GM12801 (cell line): ENCODE data around the gene TAS1R1.

Source experiments
- TF ChIP-seq, protein P1 (sequence below): IDR thresholded peaks from one replicate; pipeline ENCODE4 v1.5.1; 2011; ENCODE audit warnings: control low read depth; ENCODE audit not compliant: insufficient read length; ENCODE audit errors: extremely low read depth

The TAS1R1 gene

DNA sequence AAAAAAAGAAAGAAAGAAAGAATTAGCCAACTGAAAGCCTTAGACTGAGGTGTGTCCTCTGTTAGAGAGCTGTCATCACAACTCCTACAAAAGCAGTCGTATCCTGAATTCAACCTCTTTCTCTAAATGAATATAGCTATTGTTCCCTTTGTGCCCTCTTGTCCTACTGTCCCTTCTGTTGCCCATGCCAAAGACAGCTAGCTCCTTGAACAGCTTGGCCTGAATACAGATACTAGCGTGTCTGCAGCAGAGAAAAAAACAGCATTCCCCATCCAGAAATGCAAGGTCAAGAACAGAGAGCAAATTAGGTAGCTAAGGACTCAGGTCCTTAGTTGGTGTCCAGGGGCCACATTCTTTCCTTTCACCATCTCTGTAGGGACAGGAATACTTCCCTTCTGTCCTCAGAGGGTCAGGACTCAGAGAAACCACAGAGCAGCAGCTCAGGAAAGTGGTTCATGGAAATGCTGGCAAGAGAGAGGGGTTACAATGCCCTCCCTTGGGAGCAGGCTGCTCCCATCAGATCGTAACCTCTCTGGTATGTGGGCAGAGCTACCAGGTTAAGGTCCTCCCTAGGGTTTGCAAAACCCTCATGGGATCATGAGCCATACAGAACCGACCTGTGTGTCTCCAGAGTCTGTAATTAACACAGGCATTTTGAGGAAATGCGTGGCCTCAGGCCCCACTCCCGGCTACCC, 22.9 kb downstream of the TAS1R1 start:
- TF ChIP-seq, protein P1, sequence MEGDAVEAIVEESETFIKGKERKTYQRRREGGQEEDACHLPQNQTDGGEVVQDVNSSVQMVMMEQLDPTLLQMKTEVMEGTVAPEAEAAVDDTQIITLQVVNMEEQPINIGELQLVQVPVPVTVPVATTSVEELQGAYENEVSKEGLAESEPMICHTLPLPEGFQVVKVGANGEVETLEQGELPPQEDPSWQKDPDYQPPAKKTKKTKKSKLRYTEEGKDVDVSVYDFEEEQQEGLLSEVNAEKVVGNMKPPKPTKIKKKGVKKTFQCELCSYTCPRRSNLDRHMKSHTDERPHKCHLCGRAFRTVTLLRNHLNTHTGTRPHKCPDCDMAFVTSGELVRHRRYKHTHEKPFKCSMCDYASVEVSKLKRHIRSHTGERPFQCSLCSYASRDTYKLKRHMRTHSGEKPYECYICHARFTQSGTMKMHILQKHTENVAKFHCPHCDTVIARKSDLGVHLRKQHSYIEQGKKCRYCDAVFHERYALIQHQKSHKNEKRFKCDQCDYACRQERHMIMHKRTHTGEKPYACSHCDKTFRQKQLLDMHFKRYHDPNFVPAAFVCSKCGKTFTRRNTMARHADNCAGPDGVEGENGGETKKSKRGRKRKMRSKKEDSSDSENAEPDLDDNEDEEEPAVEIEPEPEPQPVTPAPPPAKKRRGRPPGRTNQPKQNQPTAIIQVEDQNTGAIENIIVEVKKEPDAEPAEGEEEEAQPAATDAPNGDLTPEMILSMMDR = no peak

DNA sequence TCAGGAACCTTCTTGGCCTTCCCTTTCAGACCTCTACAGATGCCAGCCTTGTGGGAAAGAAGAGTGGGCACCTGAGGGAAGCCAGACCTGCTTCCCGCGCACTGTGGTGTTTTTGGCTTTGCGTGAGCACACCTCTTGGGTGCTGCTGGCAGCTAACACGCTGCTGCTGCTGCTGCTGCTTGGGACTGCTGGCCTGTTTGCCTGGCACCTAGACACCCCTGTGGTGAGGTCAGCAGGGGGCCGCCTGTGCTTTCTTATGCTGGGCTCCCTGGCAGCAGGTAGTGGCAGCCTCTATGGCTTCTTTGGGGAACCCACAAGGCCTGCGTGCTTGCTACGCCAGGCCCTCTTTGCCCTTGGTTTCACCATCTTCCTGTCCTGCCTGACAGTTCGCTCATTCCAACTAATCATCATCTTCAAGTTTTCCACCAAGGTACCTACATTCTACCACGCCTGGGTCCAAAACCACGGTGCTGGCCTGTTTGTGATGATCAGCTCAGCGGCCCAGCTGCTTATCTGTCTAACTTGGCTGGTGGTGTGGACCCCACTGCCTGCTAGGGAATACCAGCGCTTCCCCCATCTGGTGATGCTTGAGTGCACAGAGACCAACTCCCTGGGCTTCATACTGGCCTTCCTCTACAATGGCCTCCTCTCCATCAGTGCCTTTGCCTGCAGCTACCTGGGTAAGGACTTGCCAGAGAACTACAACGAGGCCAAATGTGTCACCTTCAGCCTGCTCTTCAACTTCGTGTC, 23.7 kb downstream of the TAS1R1 start:
- TF ChIP-seq, protein P1 = no peak

DNA sequence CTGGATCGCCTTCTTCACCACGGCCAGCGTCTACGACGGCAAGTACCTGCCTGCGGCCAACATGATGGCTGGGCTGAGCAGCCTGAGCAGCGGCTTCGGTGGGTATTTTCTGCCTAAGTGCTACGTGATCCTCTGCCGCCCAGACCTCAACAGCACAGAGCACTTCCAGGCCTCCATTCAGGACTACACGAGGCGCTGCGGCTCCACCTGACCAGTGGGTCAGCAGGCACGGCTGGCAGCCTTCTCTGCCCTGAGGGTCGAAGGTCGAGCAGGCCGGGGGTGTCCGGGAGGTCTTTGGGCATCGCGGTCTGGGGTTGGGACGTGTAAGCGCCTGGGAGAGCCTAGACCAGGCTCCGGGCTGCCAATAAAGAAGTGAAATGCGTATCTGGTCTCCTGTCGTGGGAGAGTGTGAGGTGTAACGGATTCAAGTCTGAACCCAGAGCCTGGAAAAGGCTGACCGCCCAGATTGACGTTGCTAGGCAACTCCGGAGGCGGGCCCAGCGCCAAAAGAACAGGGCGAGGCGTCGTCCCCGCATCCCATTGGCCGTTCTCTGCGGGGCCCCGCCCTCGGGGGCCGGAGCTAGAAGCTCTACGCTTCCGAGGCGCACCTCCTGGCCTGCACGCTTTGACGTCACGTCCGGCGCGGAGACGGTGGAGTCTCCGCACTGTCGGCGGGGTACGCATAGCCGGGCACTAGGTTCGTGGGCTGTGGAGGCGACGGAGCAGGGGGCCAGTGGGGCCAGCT, 24.4 kb downstream of the TAS1R1 start, which contains the start of gene ZBTB48:
Gene ZBTB48, plus strand, starts transcription at position 621 of the 745 bp plus-strand sequence. CDS start 616 bp downstream, outside the sequence.
- TF ChIP-seq, protein P1 = no peak

DNA sequence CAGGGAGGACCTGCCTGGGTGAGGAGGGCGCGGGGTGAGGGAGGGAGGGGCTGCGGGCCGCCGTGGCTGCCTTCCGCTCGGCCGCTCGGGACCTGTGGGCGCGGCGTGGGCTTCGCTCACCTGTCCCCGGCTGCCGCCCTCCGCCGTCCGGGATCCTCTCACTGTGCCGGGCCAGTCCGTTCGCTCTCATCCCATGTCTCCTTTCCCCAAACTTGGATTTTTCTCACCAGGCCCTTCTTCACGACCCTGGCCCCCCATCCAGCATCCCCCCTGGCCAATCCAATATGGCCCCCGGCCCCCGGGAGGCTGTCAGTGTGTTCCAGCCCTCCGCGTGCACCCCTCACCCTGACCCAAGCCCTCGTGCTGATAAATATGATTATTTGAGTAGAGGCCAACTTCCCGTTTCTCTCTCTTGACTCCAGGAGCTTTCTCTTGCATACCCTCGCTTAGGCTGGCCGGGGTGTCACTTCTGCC, 25.0 kb downstream of the TAS1R1 start:
- TF ChIP-seq, protein P1 = no peak

DNA sequence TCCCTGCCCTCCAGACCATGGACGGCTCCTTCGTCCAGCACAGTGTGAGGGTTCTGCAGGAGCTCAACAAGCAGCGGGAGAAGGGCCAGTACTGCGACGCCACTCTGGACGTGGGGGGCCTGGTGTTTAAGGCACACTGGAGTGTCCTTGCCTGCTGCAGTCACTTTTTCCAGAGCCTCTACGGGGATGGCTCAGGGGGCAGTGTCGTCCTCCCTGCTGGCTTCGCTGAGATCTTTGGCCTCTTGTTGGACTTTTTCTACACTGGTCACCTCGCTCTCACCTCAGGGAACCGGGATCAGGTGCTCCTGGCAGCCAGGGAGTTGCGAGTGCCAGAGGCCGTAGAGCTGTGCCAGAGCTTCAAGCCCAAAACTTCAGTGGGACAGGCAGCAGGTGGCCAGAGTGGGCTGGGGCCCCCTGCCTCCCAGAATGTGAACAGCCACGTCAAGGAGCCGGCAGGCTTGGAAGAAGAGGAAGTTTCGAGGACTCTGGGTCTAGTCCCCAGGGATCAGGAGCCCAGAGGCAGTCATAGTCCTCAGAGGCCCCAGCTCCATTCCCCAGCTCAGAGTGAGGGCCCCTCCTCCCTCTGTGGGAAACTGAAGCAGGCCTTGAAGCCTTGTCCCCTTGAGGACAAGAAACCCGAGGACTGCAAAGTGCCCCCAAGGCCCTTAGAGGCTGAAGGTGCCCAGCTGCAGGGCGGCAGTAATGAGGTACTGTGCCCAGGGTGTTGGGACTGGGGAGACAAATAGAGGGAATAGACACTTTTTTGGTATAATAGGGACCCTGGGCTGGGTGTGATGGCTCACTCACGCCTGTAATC, 25.7 kb downstream of the TAS1R1 start:
- TF ChIP-seq, protein P1 = no peak

DNA sequence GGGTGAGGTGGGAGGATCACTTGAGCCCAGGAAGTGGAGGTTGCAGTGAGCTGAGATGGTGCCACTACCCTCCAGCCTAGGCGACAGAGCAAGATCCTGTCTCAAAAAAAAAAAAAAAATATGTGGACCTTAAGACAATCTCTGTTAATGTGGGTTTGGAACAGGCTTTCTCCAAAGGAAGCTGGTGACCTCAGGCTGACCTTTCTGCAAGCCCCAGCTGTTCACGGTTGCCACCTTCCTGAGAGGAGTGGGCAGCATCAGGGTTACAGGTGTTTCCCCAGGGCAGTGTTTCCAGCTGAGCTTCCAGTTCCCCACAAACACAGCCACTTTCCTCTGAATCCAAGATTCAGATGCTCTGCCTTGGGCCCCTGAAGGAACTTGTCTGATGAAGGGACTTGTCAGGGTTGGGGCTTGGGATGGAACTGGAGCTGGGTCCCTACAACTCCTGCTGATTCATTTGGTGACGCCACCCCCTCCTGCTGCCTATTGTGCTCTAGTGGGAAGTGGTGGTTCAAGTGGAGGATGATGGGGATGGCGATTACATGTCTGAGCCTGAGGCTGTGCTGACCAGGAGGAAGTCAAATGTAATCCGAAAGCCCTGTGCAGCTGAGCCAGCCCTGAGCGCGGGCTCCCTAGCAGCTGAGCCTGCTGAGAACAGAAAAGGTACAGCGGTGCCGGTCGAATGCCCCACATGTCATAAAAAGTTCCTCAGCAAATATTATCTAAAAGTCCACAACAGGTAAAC, 26.6 kb downstream of the TAS1R1 start:
- TF ChIP-seq, protein P1 = no peak
